ENCODE results near the gene PDLIM1. TPM values are rescaled to one million over a fixed set of nuclear protein-coding genes. Genes with fewer than 3 reads are reported as not detected.

PDLIM1 gene
- total and polyA plus RNA-seq, 2 of the 8 experiments (the other 6 are each of a cell fraction or from before 2014, with no cell fraction given) = 169 to 245 TPM

- TF ChIP-seq, protein P1, sequence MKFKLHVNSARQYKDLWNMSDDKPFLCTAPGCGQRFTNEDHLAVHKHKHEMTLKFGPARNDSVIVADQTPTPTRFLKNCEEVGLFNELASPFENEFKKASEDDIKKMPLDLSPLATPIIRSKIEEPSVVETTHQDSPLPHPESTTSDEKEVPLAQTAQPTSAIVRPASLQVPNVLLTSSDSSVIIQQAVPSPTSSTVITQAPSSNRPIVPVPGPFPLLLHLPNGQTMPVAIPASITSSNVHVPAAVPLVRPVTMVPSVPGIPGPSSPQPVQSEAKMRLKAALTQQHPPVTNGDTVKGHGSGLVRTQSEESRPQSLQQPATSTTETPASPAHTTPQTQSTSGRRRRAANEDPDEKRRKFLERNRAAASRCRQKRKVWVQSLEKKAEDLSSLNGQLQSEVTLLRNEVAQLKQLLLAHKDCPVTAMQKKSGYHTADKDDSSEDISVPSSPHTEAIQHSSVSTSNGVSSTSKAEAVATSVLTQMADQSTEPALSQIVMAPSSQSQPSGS (IDR thresholded peaks at IDR 0.05; ENCODE audit: low read length) = no peak
- TF ChIP-seq POU5F1 (IDR thresholded peaks at IDR 0.05; ENCODE audit: low read depth, low read length) = no peak
- no peak for TF ChIP-seq BRCA1 (IDR thresholded peaks at IDR 0.05; ENCODE audit: low read depth, low read length)
- no peak for TF ChIP-seq CTCF (IDR thresholded peaks at IDR 0.05; ENCODE audit: control extremely low read depth in 1 of 3, insufficient read depth in 1 of 3, low read depth in 1 of 3, low read length in 3 of 3)
Observed at GRCh38 chr10:95211606-95212279, 79.1 kb downstream of the PDLIM1 start (continued).

All from H1 (cell line).